GM12892 (cell line): Measurements from ENCODE around the gene HNRNPA1.

Source experiments
- DNase-seq: peaks from one replicate; pipeline ENCODE4 v3.0.0; 2011; ENCODE audit not compliant: insufficient read length
- FAIRE-seq: peaks from 2 replicates; lab custom pipeline; 2011; peaks lifted over from hg19 to GRCh38; lab: Jason Lieb, UNC
- POLR2A ChIP-seq: IDR thresholded peaks from 2 replicates; pipeline ENCODE4 v1.6.1; 2011; ENCODE audit warnings: low read depth, low read length, control low read depth
- POLR2AphosphoS5 ChIP-seq: IDR thresholded peaks from 2 replicates; pipeline ENCODE4 v1.6.1; 2011; ENCODE audit warnings: low read depth, low read length, control low read depth
- TAF1 ChIP-seq: IDR thresholded peaks from 2 replicates; pipeline ENCODE4 v1.6.1; 2011; ENCODE audit warnings: low read depth, mild to moderate bottlenecking, control low read depth, low read length, borderline replicate concordance

HNRNPA1 gene

DNA sequence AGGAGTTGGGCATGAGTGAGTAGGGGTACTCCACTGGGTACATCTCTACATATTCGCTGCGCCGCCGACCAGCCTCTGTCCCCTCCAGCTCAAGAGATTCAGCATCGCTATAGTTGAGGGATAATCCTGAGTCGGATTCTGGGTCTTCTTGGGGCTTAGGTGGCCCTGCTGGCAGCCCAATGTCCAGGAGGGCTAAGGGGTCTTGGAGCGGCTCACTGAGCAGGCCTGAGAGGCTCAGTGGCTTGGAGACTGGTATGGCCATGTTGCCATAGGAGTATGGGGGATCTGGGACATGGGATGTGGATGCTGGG lies 12.4 kb downstream of the HNRNPA1 start:
- FAIRE-seq (no peak), DNase-seq (no peak)
- no peak for TF ChIP-seq TAF1
- TF ChIP-seq POLR2AphosphoS5 = no peak
- TF ChIP-seq POLR2A = no peak

DNA sequence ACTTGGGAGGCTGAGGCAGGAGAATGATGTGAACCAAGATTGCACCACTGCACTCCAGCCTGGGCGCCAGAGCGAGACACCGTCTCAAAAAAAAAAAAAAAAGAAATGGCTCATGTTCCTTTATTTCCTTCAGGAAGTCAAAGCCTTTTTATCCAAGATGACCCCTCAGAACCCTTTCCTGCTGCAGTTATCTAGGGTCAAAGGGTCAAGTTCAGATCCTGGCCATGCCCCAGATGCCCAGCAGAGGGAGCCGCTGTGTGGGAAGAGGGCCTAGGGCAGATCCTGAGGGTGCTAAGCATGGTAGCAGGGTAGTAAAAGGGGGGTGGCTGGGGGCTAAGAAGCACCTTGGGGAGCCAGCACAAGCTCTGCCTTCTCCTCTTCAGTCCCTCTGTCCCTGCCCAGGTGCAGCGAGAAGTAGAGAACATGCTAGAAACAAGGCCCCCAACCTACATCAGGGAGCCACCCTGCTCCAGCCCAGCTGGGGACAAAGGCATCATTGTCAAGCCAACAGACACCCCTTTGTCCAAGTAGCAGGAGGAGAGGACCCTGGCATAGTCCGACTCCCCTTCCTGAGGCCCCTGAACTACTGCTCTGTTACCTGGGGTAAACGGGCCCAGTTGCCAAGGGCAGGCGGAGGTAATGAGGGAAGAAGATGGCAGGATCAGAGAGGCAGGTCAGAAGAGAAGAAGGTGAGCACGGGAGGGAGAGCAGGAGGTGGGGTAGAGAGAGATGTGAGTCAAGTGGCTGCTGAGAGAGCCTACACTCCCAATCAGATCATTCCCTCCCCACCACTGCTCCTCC lies 13.8 kb downstream of the HNRNPA1 start:
- peak; percentile 66 for DNase-seq
- peak; percentile 5 for FAIRE-seq
- TF ChIP-seq POLR2A (no peak), TAF1 (no peak), POLR2AphosphoS5 (no peak)

DNA sequence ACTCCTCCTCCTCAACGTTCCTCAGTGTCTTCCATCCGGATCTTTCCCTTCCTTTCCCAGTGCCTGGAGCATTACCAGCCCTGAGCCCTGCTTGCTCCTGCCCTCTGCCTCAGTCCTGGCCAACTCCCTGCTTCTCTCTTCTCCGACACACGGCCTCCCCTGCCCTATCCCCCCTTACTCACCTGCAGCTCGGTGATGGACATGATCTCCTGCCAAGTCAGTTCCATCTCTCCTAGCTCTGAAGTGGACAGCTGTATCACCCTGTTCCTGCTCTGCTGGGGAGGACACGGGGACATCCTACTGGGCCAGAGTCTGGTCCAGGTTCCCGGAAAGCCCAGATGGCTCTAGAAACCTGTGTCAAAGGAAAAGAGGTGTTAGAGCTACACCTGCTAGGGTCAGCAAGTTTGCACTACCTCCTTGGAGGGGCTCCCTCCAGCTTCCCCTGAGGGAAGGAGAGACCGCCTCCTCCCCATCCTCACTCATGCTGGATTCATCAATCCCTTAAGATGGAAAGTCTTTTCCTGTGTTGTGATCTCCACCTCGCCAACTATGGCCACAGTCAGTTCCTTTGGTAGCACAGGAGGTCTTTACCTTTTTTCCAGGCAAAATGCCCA lies 14.5 kb downstream of the HNRNPA1 start:
- DNase-seq (no peak), FAIRE-seq (no peak)
- TF ChIP-seq TAF1 = no peak
- no peak for TF ChIP-seq POLR2AphosphoS5
- no peak for TF ChIP-seq POLR2A

DNA sequence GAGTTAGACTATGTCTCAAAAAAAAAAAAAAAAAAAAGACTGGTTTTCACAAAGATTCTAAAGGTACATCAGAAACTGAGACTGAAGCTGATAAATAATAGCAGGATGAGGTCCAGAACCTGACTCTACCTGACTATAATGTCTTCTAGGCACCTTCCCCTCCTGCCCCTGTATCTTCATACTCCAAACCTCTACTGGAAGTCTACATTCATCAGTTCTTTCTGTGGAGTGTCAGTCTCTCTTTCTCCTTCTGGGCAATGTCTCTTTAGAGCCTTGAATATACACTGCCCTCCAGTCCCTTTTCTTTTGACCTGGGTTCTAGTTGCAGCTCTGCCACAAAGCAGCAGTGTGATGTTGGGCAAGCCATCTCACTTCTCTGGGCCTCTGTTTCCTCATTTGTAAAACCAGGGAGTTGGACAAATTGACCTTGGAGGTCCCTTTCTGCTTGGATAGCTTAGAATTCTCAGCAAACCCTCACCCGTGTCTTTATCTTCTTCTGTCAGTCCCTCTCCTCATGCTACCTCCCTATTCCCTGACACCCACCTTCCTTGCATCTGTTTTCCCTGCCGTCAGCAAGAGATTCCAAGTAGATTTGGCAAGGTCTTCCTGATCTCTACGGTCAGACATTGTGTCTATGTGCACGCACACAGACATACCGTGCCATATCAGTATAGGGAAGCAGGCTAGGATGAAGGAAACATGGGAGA lies 16.0 kb downstream of the HNRNPA1 start:
- no peak for TF ChIP-seq TAF1
- no peak for TF ChIP-seq POLR2A
- TF ChIP-seq POLR2AphosphoS5 = no peak
- no peak for DNase-seq
- no peak for FAIRE-seq

DNA sequence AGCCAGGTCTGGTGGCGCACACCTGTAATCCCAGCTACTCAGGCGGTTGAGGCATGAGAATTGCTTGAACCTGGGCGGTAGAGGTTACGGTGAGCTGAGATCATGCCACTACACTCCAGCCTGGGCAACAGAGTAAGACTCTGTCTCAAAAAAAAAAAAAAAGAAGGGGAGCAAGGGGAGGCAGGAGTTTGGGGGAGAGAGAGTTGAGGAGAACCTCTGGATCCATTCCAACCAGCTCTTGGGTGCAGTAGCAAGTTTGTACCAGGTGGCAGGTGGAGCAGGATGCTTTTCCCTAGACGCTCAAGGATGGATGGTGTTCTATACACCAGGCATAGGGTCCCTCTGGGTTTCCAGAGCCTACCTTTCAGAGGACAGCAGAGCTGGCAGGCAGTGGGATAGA lies 18.4 kb downstream of the HNRNPA1 start:
- FAIRE-seq (no peak), DNase-seq (no peak)
- TF ChIP-seq TAF1 = no peak
- TF ChIP-seq POLR2AphosphoS5 = no peak
- TF ChIP-seq POLR2A = no peak

DNA sequence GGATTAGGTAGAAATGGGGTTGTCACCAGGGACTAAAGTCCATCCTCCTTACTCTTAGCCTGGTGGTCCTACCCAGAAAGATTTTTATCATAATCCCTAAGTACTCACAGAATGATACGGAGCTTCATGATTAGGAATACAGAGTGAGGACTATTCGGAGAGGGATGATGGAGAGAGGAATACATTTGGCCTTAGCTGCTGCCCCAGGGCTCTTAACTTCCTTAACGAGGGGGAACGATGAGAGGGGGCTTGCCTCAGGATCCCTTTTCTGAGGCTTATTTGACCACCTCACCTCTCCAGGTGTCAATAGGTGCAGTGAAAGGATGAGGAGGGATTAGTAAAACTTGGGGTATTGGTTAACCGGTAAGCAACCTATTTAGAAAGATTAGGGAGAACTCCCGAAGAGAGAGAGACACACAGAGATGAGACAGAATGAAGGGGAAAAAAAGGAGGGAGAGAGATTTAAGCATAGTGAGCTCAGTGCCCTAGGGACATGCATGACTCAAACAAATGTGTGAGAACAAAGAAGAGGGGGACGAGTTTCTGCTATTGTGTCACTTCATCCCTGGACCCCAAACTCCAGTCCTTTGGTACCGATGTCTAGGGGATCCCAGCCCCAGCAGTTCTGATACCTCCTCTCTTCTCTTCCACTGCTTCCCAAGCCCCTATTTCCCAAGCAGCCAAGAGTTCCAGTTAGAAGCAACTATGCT lies 19.1 kb downstream of the HNRNPA1 start:
- DNase-seq = no peak
- FAIRE-seq = no peak
- TF ChIP-seq POLR2A (no peak), TAF1 (no peak), POLR2AphosphoS5 (no peak)

DNA sequence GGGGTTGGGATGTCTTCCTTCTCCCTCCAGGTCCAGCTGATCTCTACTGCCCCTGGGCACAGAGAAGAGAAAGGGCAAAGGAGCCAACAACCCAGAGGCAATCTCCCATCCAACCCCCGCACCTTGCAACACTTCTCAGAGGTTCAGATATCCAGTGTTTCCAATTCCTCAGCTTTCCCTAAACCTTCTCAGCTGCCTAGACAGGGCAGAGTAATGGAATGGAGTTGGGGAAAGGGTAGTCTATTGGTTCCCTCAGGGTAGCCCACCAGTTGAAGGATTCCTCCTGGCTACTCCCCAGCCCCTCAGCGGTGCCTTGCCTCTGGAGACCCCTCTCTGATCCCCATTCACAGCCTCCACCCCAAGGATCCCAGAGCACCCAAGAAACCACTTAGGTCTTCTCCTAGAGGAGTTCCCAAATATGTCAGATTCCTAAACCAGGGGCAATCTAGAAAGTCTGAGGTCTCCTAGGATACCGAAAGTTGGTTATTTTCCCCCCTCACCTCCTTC lies 19.8 kb downstream of the HNRNPA1 start:
- DNase-seq (no peak), FAIRE-seq (no peak)
- no peak for TF ChIP-seq TAF1
- TF ChIP-seq POLR2AphosphoS5 = no peak
- no peak for TF ChIP-seq POLR2A

DNA sequence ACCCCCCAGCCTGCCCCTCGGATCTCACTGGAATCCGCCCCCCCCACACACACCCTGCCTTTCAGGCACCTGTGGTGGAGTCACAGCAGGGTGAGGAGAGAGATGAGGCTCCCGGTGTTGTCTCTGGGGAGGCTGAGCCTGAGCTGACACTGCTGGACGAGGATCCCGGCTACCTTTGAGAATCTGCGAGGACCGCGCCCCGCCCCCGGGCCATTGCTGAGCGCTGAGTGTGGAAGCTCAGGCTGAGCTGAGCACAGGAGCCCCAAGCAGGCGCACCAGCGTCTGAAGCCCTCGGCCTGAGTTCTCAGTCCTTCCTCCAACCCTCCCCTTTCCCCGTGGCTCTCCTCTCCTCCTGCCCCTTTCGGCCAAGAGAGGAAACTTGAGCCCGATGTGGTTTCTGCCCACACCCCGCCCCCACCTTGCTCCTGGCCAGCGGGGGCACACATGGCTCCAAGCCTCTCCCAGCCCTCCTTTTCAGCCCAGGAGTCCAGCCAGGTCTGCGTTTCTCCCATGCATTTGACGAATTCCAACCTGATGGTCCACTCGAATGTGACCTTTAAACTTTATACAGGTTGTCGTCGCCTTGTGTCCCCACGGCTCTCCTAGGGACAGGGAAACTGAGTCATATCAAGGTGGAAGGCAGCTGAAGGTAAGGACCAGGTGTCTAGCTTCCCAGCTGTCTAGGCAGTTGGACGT lies 20.4 kb downstream of the HNRNPA1 start, which contains the start of gene NFE2:
Gene NFE2 (minus strand): TSS at position 284 of the 696 bp plus-strand sequence. CDS start 5,767 bp downstream, outside the sequence.
- FAIRE-seq = no peak
- DNase-seq = no peak
- no peak for TF ChIP-seq TAF1
- no peak for TF ChIP-seq POLR2AphosphoS5
- no peak for TF ChIP-seq POLR2A

DNA sequence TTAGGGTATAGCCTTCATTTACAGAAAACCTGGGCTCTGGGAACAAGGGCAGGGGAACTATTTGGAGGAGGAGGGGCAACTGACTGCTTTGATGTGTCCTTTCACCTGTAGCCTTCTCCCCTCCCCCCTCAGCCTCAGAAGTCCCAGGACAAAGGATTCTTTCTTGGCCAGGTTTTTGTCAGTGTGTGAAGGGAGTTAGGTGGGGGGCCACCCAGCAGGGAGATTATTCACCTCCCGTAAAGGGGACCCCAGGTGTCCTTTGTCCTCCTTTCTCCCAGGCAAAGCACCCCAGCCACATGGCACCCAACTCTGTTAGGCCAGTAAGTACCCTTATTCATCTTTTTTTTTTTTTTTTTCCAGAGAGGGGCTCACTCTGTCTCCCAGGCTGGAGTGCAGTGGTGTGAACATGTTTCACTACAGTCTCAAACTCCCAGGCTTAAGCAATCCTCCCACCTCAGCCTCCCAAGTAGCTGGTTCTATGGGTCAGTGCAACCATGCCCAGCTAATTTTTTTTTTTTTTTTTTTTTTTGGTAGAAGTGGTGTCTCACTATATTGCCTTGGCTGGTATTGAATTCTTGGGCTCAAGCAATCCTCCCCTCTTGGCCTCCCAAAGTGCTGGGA lies 21.0 kb downstream of the HNRNPA1 start:
- TF ChIP-seq POLR2AphosphoS5 (no peak), TAF1 (no peak), POLR2A (no peak)
- DNase-seq (no peak), FAIRE-seq (no peak)

DNA sequence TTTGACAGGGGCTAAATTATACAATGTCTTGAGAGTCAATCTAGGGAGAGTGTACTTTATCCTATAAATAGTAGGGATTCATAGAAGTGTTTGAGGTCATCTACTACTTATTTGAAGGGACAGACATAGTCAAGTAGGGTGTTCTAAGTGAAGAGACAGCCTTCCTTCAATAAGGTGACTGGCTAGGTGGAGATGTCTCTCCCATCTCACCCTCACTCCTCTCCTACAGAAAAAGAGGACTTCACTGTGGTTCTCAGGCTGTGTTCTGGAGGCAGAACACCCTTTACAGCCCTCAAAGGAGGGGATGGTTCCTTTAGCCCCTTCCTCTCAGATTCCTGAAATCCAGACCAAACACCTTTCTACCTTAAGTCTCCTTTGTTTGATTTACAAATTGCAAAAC lies 23.1 kb downstream of the HNRNPA1 start:
- TF ChIP-seq TAF1 = no peak
- TF ChIP-seq POLR2AphosphoS5 = no peak
- TF ChIP-seq POLR2A = no peak
- DNase-seq = no peak
- no peak for FAIRE-seq

DNA sequence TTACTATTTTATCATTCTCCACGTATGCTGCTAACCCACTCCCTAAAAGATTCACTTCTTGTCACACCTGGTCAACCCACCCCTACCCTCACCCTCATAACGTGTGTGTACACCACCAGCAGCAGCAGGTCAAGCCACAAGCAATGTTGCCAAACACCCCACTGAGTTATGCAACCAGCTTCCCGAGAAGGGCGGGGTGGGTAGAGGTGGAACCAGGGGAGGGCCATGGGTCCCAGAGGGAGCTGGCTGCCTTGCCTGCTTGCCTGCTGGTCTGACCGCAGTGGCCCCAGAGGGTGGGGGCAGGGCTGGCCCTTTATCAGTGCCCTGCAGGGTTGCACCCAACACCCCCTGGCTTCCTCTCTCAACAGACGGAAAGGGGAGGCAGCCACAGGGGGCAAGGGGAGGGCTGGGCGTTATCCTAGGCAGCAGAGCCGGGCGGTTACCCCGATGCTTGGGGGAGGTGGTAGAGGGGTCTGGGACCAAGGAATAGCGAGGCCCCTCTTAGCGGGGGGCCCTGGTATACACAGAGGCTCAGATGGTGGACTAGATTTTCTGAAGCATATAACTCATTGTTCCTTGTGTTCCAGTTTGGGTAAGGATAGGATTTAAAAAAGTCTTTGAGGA lies 23.8 kb downstream of the HNRNPA1 start:
- DNase-seq (no peak), FAIRE-seq (no peak)
- TF ChIP-seq POLR2A (no peak), POLR2AphosphoS5 (no peak), TAF1 (no peak)
